ENCODE measurements around the gene ZNF491. TPM values are rescaled to one million over a fixed set of nuclear protein-coding genes. Genes with fewer than 3 reads are reported as not detected.

The ZNF491 gene
- total and polyA plus RNA-seq, 4 experiments from 2014 or later = 0.34 to 3.0 (median 2.0) TPM; not detected in 1

DNA sequence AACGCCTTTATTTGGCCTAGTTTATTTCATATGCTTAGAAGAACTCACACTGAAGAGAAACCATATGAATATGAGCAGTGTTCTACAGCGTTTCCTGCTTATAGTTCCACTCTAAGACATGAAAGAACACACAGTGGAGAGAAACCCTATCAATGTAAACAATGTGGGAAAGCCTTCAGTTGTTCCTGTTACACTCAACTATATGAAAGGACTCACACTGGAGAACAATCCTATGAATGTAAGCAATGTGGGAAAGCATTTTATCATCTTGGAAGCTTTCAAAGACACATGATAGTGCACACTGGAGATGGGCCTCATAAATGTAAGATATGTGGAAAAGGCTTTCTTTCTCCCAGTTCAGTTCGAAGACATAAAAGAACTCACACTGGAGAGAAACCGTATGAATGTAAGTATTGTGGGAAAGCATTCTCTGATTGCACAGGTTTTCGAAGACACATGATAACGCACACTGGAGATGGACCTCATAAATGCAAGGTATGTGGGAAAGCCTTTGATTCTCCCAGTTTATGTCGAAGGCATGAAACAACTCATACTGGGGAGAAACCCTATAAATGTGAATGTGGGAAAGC is 17.8 kb upstream of the ZNF491 start:
- H3K27me3 ChIP-seq (ENCODE audit: insufficient read depth, low read length) = no peaks in the 10 kb centered on the region
- intact Hi-C loops (cut with micrococcal nuclease) = no loop called here
- H3K4me1 ChIP-seq (ENCODE audit: insufficient read depth, low read length) = no peaks in the 10 kb centered on the region
- Mint-ChIP-seq H3K4me3 (no peak overlapping the region), H3K27me3 (no peaks in the 10 kb centered on the region), H3K27ac (no peak overlapping the region), H3K9me3 (peaks cover 8 to 96% (median 79%) of the 10 kb centered on the region in 8 donors), H3K4me1 (peaks cover 0 to 2% (median 0%) of the 10 kb centered on the region in 4 donors), H3K36me3 (peaks cover 65 to 66% of the 10 kb centered on the region in 2 donors)
- ChIA-PET POLR2A (ENCODE audit: partially characterized antibody) (no interaction called here), CTCF (ENCODE audit: partially characterized antibody) (interaction anchor here (1.9 kb wide), 1 partner anchor 17 kb away, joined by 5 read pairs; the partner anchor contains the start of gene ZNF491)
- H3K36me3 ChIP-seq (ENCODE audit: insufficient read depth, low read length) = peaks cover 43% of the 10 kb centered on the region
- H3K27ac ChIP-seq (ENCODE audit: low read depth, low read length) = no peak overlapping the region
- no peak for DNase-seq
- peak overlapping the region in 1 of 2 donors; percentile 12 for H3K4me3 ChIP-seq (ENCODE audit: low read length in 2 of 2)
- H3K9me3 ChIP-seq (ENCODE audit: control insufficient read depth in 1 of 2, low read length in 2 of 2) = peaks cover 19 to 56% of the 10 kb centered on the region in 2 donors

DNA sequence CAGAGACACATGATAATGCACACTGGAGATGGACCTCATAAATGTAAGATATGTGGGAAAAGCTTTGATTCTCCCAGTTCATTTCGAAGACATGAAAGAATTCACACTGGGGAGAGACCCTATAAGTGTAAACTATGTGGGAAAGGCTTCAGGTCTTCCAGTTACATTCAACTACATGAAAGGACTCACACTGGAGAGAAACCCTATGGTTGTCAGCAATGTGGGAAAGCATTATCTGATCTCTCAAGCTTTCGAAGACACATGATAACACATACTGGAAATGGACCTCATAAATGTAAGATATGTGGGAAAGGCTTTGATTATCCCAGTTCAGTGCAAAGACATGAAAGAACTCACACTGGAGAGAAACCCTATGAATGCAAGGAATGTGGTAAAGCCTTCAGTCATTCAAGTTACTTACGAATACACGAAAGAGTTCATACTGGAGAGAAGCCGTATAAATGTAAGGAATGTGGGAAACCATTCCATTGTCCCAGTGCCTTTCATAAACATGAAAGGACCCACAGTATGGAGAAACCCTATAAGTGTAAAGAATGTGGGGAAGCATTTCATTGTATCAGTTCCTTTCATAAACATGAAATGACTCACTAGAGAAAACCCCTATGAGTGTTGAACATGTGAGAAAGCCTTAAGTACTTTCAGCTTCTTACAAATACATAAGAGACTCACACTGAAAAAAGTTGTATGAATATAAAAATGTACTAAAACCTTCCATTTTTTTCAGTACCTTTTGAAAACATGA is 16.8 kb upstream of the ZNF491 start:
- Histone ChIP-seq H3K4me1 (ENCODE audit: insufficient read depth, low read length) (no peaks in the 10 kb centered on the region), H3K27ac (ENCODE audit: low read depth, low read length) (no peak overlapping the region), H3K4me3 (ENCODE audit: low read length in 2 of 2) (no peak overlapping the region), H3K36me3 (ENCODE audit: insufficient read depth, low read length) (peaks cover 43% of the 10 kb centered on the region), H3K27me3 (ENCODE audit: insufficient read depth, low read length) (no peaks in the 10 kb centered on the region), H3K9me3 (ENCODE audit: control insufficient read depth in 1 of 2, low read length in 2 of 2) (peaks cover 19 to 58% of the 10 kb centered on the region in 2 donors)
- DNase-seq = no peak
- Mint-ChIP-seq H3K27ac (no peak overlapping the region), H3K4me1 (peaks cover 0 to 2% (median 0%) of the 10 kb centered on the region in 4 donors), H3K4me3 (no peak overlapping the region), H3K36me3 (peaks cover 58 to 59% of the 10 kb centered on the region in 2 donors), H3K9me3 (peaks cover 8 to 94% (median 77%) of the 10 kb centered on the region in 8 donors), H3K27me3 (no peaks in the 10 kb centered on the region)
- CTCF ChIA-PET (ENCODE audit: partially characterized antibody) = interaction anchor here (1.9 kb wide), 1 partner anchor 17 kb away, joined by 5 read pairs; the partner anchor contains the start of gene ZNF491
- POLR2A ChIA-PET (ENCODE audit: partially characterized antibody) = no interaction called here
- intact Hi-C loops (cut with micrococcal nuclease) = no loop called here

DNA sequence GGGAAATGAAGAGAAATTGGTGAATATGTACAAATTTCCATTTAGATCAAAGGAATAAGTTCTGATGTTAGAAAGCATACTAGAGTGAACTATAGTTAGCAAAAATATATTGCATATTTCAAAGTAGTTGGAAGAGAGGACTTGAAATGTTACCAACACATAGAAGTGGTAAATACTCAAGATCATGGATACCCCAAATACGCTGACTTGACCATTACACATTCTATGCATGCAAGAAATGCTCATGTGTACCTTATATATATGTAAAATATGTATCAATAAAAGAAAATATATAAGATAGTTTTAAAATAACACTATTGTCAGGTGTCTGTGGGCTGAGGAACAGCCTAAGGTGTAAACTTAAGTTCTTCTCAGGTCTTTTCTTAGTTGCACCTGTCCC is 14.6 kb upstream of the ZNF491 start:
- no peaks in the 10 kb centered on the region for H3K27me3 ChIP-seq (ENCODE audit: insufficient read depth, low read length)
- ChIA-PET POLR2A (ENCODE audit: partially characterized antibody) (no interaction called here), CTCF (ENCODE audit: partially characterized antibody) (no interaction called here)
- no peak for DNase-seq
- no peak overlapping the region for H3K27ac Mint-ChIP-seq
- H3K4me3 ChIP-seq (ENCODE audit: low read length in 2 of 2) = no peak overlapping the region
- H3K36me3 ChIP-seq (ENCODE audit: insufficient read depth, low read length) = peaks cover 29% of the 10 kb centered on the region
- H3K4me1 Mint-ChIP-seq = peaks cover 0 to 2% (median 0%) of the 10 kb centered on the region in 4 donors
- intact Hi-C loops (cut with micrococcal nuclease) = no loop called here
- peaks cover 19 to 62% of the 10 kb centered on the region in 2 donors for H3K9me3 ChIP-seq (ENCODE audit: control insufficient read depth in 1 of 2, low read length in 2 of 2)
- H3K27ac ChIP-seq (ENCODE audit: low read depth, low read length) = no peak overlapping the region
- peaks cover 39% of the 10 kb centered on the region in 2 donors for H3K36me3 Mint-ChIP-seq
- no peaks in the 10 kb centered on the region for H3K27me3 Mint-ChIP-seq
- peak overlapping the region in 1 of 8 donors; percentile 46 for H3K4me3 Mint-ChIP-seq
- no peaks in the 10 kb centered on the region for H3K4me1 ChIP-seq (ENCODE audit: insufficient read depth, low read length)
- peaks cover 5 to 96% (median 82%) of the 10 kb centered on the region in 8 donors for H3K9me3 Mint-ChIP-seq

DNA sequence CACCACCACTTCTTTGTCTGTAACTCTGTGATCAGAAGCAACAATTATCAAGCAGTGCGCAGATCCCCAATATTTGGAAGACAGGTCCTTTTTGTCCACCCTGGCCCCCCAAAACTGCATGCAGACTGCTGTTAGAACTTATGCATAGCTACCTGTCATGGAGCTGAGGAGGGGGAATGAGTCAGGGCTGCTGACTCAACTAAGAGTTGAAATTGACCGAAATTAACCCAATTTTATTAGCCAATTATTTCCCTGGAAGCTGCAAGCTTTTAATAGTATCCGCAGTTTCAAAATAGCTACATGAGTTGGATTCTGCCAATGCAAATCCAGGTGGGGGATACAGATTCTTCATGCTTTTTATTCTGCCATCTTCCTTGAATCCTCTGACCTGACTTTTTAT is 14.0 kb upstream of the ZNF491 start:
- H3K27me3 ChIP-seq (ENCODE audit: insufficient read depth, low read length) = no peaks in the 10 kb centered on the region
- Mint-ChIP-seq H3K4me3 (no peak overlapping the region), H3K27ac (no peak overlapping the region), H3K36me3 (peaks cover 34% of the 10 kb centered on the region in 2 donors), H3K4me1 (peaks cover 0 to 2% (median 0%) of the 10 kb centered on the region in 4 donors), H3K27me3 (no peaks in the 10 kb centered on the region), H3K9me3 (peaks cover 5 to 96% (median 83%) of the 10 kb centered on the region in 8 donors)
- CTCF ChIA-PET (ENCODE audit: partially characterized antibody) = no interaction called here
- intact Hi-C loops (cut with micrococcal nuclease) = no loop called here
- no peak overlapping the region for H3K27ac ChIP-seq (ENCODE audit: low read depth, low read length)
- POLR2A ChIA-PET (ENCODE audit: partially characterized antibody) = no interaction called here
- H3K4me1 ChIP-seq (ENCODE audit: insufficient read depth, low read length) = no peaks in the 10 kb centered on the region
- H3K36me3 ChIP-seq (ENCODE audit: insufficient read depth, low read length) = peaks cover 23% of the 10 kb centered on the region
- no peak for DNase-seq
- peaks cover 19 to 63% of the 10 kb centered on the region in 2 donors for H3K9me3 ChIP-seq (ENCODE audit: control insufficient read depth in 1 of 2, low read length in 2 of 2)
- H3K4me3 ChIP-seq (ENCODE audit: low read length in 2 of 2) = no peak overlapping the region

DNA sequence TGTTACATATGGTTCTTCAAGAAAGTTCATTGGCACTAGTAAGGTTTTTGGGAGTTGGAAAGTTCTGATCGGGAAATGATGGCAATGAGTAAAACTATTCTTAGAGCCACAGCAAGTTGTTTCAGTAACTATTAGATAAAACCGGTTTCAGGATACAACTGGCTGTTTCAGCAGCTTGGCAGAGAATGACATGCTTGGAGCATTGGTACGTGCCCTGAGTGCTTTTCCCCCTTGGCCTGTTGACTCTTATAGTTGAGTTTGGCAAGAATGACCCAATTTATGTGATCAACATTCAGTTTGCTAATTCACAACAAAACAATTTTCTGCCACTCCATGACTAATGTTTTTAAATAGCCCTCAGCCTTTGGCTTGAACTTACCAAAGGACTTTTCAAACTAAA is 10.8 kb upstream of the ZNF491 start:
- peaks cover 5 to 92% (median 77%) of the 10 kb centered on the region in 8 donors for H3K9me3 Mint-ChIP-seq
- POLR2A ChIA-PET (ENCODE audit: partially characterized antibody) = no interaction called here
- H3K27me3 ChIP-seq (ENCODE audit: insufficient read depth, low read length) = no peaks in the 10 kb centered on the region
- H3K4me3 ChIP-seq (ENCODE audit: low read length in 2 of 2) = no peak overlapping the region
- peaks cover 0 to 2% (median 0%) of the 10 kb centered on the region in 4 donors for H3K4me1 Mint-ChIP-seq
- H3K4me1 ChIP-seq (ENCODE audit: insufficient read depth, low read length) = no peaks in the 10 kb centered on the region
- peaks cover 17 to 22% of the 10 kb centered on the region in 2 donors for H3K36me3 Mint-ChIP-seq
- DNase-seq = no peak
- H3K27ac ChIP-seq (ENCODE audit: low read depth, low read length) = no peak overlapping the region
- H3K4me3 Mint-ChIP-seq = no peak overlapping the region
- no peaks in the 10 kb centered on the region for H3K36me3 ChIP-seq (ENCODE audit: insufficient read depth, low read length)
- CTCF ChIA-PET (ENCODE audit: partially characterized antibody) = no interaction called here
- H3K9me3 ChIP-seq (ENCODE audit: control insufficient read depth in 1 of 2, low read length in 2 of 2) = peaks cover 6 to 38% of the 10 kb centered on the region in 2 donors
- H3K27ac Mint-ChIP-seq = no peak overlapping the region
- intact Hi-C loops (cut with micrococcal nuclease) = no loop called here
- no peaks in the 10 kb centered on the region for H3K27me3 Mint-ChIP-seq

DNA sequence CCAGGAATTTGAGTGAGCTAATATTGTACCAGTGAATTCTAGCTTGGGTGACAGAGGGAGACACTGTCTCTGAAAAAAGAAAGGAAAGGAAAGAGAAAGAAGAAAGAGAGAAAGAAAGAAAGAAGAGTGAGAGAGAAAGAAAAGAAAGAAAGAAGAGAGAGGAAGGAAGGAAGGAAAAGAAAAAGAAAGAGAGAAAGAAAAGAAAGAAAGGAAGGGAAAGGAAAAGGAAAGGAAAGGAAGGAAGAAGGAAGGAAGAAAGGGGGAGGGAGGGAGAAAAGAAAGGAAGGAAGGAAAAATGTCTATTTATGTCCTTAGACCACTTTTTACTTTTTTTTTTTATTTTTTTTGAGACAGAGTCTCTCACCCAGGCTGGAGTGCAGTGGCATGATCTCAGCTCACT is 5.4 kb upstream of the ZNF491 start:
- no peak for DNase-seq
- Mint-ChIP-seq H3K9me3 (peaks cover 0 to 42% (median 31%) of the 10 kb centered on the region in 8 donors), H3K4me3 (no peak overlapping the region), H3K4me1 (peaks cover 6 to 9% (median 7%) of the 10 kb centered on the region in 4 donors), H3K27me3 (no peaks in the 10 kb centered on the region), H3K27ac (no peak overlapping the region), H3K36me3 (peaks cover 4 to 5% of the 10 kb centered on the region in 2 donors)
- intact Hi-C loops (cut with micrococcal nuclease) = no loop called here
- peaks cover 0 to 8% of the 10 kb centered on the region in 2 donors for H3K9me3 ChIP-seq (ENCODE audit: control insufficient read depth in 1 of 2, low read length in 2 of 2)
- no peaks in the 10 kb centered on the region for H3K27me3 ChIP-seq (ENCODE audit: insufficient read depth, low read length)
- no peak overlapping the region for H3K4me3 ChIP-seq (ENCODE audit: low read length in 2 of 2)
- peaks cover 9% of the 10 kb centered on the region for H3K4me1 ChIP-seq (ENCODE audit: insufficient read depth, low read length)
- ChIA-PET POLR2A (ENCODE audit: partially characterized antibody) (no interaction called here), CTCF (ENCODE audit: partially characterized antibody) (no interaction called here)
- H3K27ac ChIP-seq (ENCODE audit: low read depth, low read length) = no peak overlapping the region
- no peaks in the 10 kb centered on the region for H3K36me3 ChIP-seq (ENCODE audit: insufficient read depth, low read length)

GRCh38 chr19:11797491-11797890 is 832 bp upstream of the ZNF491 start:
- Histone ChIP-seq H3K4me1 (ENCODE audit: insufficient read depth, low read length) (peaks cover 11% of the 10 kb centered on the region), H3K27ac (ENCODE audit: low read depth, low read length) (no peak overlapping the region), H3K9me3 (ENCODE audit: control insufficient read depth in 1 of 2, low read length in 2 of 2) (no peaks in the 10 kb centered on the region), H3K27me3 (ENCODE audit: insufficient read depth, low read length) (no peaks in the 10 kb centered on the region), H3K4me3 (ENCODE audit: low read length in 2 of 2) (peak overlapping the region in 1 of 2 donors; percentile 58), H3K36me3 (ENCODE audit: insufficient read depth, low read length) (no peaks in the 10 kb centered on the region)
- ChIA-PET CTCF (ENCODE audit: partially characterized antibody) (interaction anchor here (0.6 to 5.7 kb wide), 38 partner anchors 8 to 1050 kb away, joined by 3 to 92 read pairs (median 4); partner anchors contain the start of genes ZNF136, ZNF20, ZNF439 and ZNF440), POLR2A (ENCODE audit: partially characterized antibody) (interaction anchor here (0.6 to 2.6 kb wide), 12 partner anchors 14 to 535 kb away, joined by 3 to 13 read pairs (median 4); partner anchors contain the start of genes ZNF440, ZNF441, ZNF700 and ZNF763)
- Mint-ChIP-seq H3K4me1 (peaks cover 10 to 18% (median 12%) of the 10 kb centered on the region in 4 donors), H3K36me3 (peaks cover 3 to 5% of the 10 kb centered on the region in 2 donors), H3K4me3 (peak overlapping the region; percentile 87 to 93 (median 90)), H3K9me3 (peaks cover 0 to 8% (median 3%) of the 10 kb centered on the region in 8 donors), H3K27ac (peak overlapping the region in 5 of 7 donors; percentile 56 to 88 (median 70)), H3K27me3 (no peaks in the 10 kb centered on the region)
- peak; percentile 74 to 81 (median 78) for DNase-seq
- intact Hi-C loops (cut with micrococcal nuclease) = loop anchor here (1.0 to 5.0 kb wide), 5 partner anchors 60 to 344 kb away; partner anchors contain the start of gene ZNF823

All from CD4-positive, alpha-beta memory T cell (primary cell).